PC-3 (cell line): Measurements from ENCODE around the gene FAM168A. TPM values are rescaled to one million over a fixed set of nuclear protein-coding genes. Genes with fewer than 3 reads are reported as not detected.

ENCODE experiments used
- ATAC-seq: fragments of 200-7000 bp; cut with Tn5 transposase; 2 replicates; pipeline ENCODE4 v1.9.1; 2020; ENCODE audit warnings: mild to moderate bottlenecking, moderate library complexity
- BruUV-seq: library from RNA; stranded (reverse); fragments of 400-500 nt; replicated peaks from 2 replicates; lab custom pipeline; 2021; lab: Mats Ljungman, UMichigan
- CTCF ChIA-PET: fragments of 300-600 bp; sonication (Branson Sonifier 250); formaldehyde crosslinking; loops from one replicate; lab custom pipeline; 2022; ENCODE audit warnings: antibody characterized with exemption; lab: Charles Lee
- POLR2A ChIA-PET: fragments of 300-600 bp; sonication (Branson Sonifier 250); formaldehyde crosslinking; loops from one replicate; lab custom pipeline; 2022; ENCODE audit warnings: antibody characterized with exemption; ENCODE audit not compliant: unreplicated experiment; lab: Charles Lee
- DNase-seq: peaks from one replicate; pipeline ENCODE4 v3.0.0-alpha.2; 2015
- H2AFZ ChIP-seq: fragments of 300-600 bp; sonication (generic); 2 replicates; pipeline ENCODE4 v1.6.0; 2016; ENCODE audit warnings: antibody characterized with exemption, low read length
- H3F3A ChIP-seq: fragments of 300-600 bp; sonication (generic); one replicate; pipeline ENCODE4 v1.6.0; 2017; ENCODE audit warnings: antibody characterized with exemption, low read length, control low read depth, mild to moderate bottlenecking; ENCODE audit not compliant: unreplicated experiment
- H3K27ac ChIP-seq: fragments of 300-600 bp; sonication (generic); 2 replicates; pipeline ENCODE4 v1.5.1; 2016; ENCODE audit warnings: mild to moderate bottlenecking, low read length
- H3K27me3 ChIP-seq: fragments of 300-600 bp; sonication (generic); 2 replicates; pipeline ENCODE4 v1.6.1; 2016; ENCODE audit warnings: low read length, mixed read lengths
- H3K36me3 ChIP-seq: fragments of 300-600 bp; sonication (generic); 2 replicates; pipeline ENCODE4 v1.6.1; 2016; ENCODE audit warnings: low read depth, mixed run types, low read length, mixed read lengths
- H3K4me1 ChIP-seq: fragments of 300-600 bp; sonication (generic); 2 replicates; pipeline ENCODE4 v1.5.1; 2016; ENCODE audit warnings: low read length; ENCODE audit not compliant: insufficient read depth
- H3K4me2 ChIP-seq: fragments of 300-600 bp; sonication (generic); 2 replicates; pipeline ENCODE4 v1.6.0; 2016; ENCODE audit warnings: low read length
- H3K4me3 ChIP-seq: fragments of 300-600 bp; sonication (generic); 2 replicates; pipeline ENCODE4 v1.5.1; 2016; ENCODE audit warnings: mild to moderate bottlenecking, low read length, mixed read lengths
- H3K79me2 ChIP-seq: fragments of 300-600 bp; sonication (generic); 2 replicates; pipeline ENCODE4 v1.6.1; 2017; ENCODE audit warnings: low read length, mixed read lengths
- H3K9ac ChIP-seq: fragments of 300-600 bp; sonication (generic); 2 replicates; pipeline ENCODE4 v1.6.0; 2016; ENCODE audit warnings: mild to moderate bottlenecking, low read length
- H3K9me2 ChIP-seq: fragments of 300-600 bp; sonication (generic); replicated peaks from 2 replicates; pipeline ENCODE4 v1.6.1; 2016; ENCODE audit warnings: mixed run types, low read length, mixed read lengths
- H3K9me3 ChIP-seq: fragments of 300-600 bp; sonication (generic); 2 replicates; pipeline ENCODE4 v1.6.1; 2016; ENCODE audit warnings: low read length, mixed read lengths
- H4K20me1 ChIP-seq: fragments of 300-600 bp; sonication (generic); 2 replicates; pipeline ENCODE4 v1.6.1; 2016; ENCODE audit warnings: low read length, mixed read lengths
- EZH2 ChIP-seq: fragments of 300-600 bp; sonication (generic); IDR thresholded peaks from one replicate; pipeline ENCODE4 v1.6.1; 2017; ENCODE audit warnings: antibody characterized with exemption, mild to moderate bottlenecking, low read length; ENCODE audit not compliant: unreplicated experiment
- EZH2phosphoT487 ChIP-seq: fragments of 300-600 bp; sonication (generic); IDR thresholded peaks from 2 replicates; pipeline ENCODE4 v1.6.1; 2018; ENCODE audit warnings: mild to moderate bottlenecking, antibody characterized with exemption, low read length, borderline replicate concordance
- intact Hi-C: fragments of 100-400 bp; cut with micrococcal nuclease; formaldehyde crosslinking; loops from 2 replicates; pipeline ENCODE4 v1.9.0; 2023
- total RNA-seq: library from RNA; depleted of rRNA; stranded (reverse); fragments of >200 nt; gene quantifications from 2 replicates; pipeline ENCODE4 v1.2.3, GENCODE V29; 2014
- TF ChIP-seq, protein P1 (sequence below): fragments of 300-600 bp; sonication (generic); conservative IDR thresholded peaks from 2 replicates; pipeline ENCODE4 v1.5.1; 2017; ENCODE audit warnings: antibody characterized with exemption, low read depth, mild to moderate bottlenecking, low read length

Gene FAM168A
- total RNA-seq, 1 experiment from 2014 or later, result 24.5 TPM

DNA sequence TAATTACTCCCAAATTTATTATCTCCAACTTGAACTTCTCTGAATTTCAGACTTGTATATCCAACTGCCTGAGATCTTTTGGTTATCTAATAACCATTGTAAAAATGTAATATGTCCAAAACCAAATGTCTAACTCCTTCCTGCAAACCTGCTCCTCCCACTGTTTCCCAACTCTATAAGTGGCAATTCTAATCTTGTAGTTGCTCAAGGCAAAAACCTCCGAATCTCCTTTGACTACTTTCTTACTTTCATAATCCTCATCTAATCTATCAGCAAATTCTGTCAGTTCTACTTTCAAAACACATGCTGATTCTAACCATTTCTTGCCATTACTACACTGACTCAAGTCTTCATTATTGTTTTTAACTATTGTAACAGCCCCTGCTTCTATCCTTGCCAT, 55.7 kb downstream of the FAM168A start:
- Histone ChIP-seq H3K36me3 (no peaks in the 10 kb centered on the region), H3K4me2 (no peak overlapping the region), H3K27ac (no peak overlapping the region), H3K9ac (no peak overlapping the region), H3K4me3 (no peak overlapping the region), H3K27me3 (no peaks in the 10 kb centered on the region), H3K9me2 (no peaks in the 10 kb centered on the region), H3K4me1 (no peaks in the 10 kb centered on the region), H4K20me1 (no peaks in the 10 kb centered on the region), H3K9me3 (no peaks in the 10 kb centered on the region), H2AFZ (no peak overlapping the region), H3F3A (no peaks in the 10 kb centered on the region), H3K79me2 (no peaks in the 10 kb centered on the region)
- no TSS peak for BruUV-seq
- ATAC-seq (no peak), DNase-seq (no peak)
- intact Hi-C loops, result no loop called here
- TF ChIP-seq, protein P1, sequence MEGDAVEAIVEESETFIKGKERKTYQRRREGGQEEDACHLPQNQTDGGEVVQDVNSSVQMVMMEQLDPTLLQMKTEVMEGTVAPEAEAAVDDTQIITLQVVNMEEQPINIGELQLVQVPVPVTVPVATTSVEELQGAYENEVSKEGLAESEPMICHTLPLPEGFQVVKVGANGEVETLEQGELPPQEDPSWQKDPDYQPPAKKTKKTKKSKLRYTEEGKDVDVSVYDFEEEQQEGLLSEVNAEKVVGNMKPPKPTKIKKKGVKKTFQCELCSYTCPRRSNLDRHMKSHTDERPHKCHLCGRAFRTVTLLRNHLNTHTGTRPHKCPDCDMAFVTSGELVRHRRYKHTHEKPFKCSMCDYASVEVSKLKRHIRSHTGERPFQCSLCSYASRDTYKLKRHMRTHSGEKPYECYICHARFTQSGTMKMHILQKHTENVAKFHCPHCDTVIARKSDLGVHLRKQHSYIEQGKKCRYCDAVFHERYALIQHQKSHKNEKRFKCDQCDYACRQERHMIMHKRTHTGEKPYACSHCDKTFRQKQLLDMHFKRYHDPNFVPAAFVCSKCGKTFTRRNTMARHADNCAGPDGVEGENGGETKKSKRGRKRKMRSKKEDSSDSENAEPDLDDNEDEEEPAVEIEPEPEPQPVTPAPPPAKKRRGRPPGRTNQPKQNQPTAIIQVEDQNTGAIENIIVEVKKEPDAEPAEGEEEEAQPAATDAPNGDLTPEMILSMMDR, result no peak
- TF ChIP-seq EZH2, result no peak
- no peak for TF ChIP-seq EZH2phosphoT487
- CTCF ChIA-PET, result no interaction called here
- POLR2A ChIA-PET, result no interaction called here

DNA sequence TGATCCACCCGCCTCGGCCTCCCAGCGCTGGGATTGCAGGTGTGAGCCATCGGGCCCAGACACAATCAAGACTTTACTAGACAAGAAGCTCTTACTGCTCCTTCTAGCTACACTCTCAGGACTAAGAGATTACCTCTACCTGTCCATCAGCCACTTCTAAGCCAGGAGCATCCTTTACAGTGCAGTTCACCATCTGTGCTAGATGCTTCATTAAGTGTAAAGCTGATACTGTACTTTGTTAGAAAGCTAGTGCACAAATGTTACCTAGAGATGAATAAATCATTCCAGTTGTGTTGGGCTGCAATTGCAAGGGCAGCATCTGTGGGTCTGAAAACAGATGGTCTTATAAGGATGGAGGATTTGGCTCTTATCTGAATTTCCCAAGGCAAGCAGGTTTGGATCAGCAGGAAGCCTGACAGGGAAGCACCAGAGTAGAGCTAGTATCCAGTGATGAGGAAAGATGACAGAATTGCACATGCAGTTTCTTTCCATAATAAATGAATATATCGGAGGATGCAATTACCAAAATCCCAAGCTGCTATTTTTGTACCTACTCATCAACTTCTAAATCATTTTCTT, 58.3 kb downstream of the FAM168A start:
- H3K9me2 ChIP-seq, result no peaks in the 10 kb centered on the region
- H3K27me3 ChIP-seq, result no peaks in the 10 kb centered on the region
- no peak overlapping the region for H3K4me3 ChIP-seq
- CTCF ChIA-PET, result no interaction called here
- no peak overlapping the region for H2AFZ ChIP-seq
- TF ChIP-seq, protein P1, result no peak
- TF ChIP-seq EZH2phosphoT487, result no peak
- no peak for TF ChIP-seq EZH2
- POLR2A ChIA-PET, result no interaction called here
- no TSS peak for BruUV-seq
- no peaks in the 10 kb centered on the region for H3K36me3 ChIP-seq
- no peak for DNase-seq
- no peaks in the 10 kb centered on the region for H3K9me3 ChIP-seq
- no peak for ATAC-seq
- intact Hi-C loops, result no loop called here
- no peak overlapping the region for H3K27ac ChIP-seq
- H3F3A ChIP-seq, result no peaks in the 10 kb centered on the region
- no peak overlapping the region for H3K4me2 ChIP-seq
- no peaks in the 10 kb centered on the region for H4K20me1 ChIP-seq
- H3K9ac ChIP-seq, result no peak overlapping the region
- no peaks in the 10 kb centered on the region for H3K79me2 ChIP-seq
- H3K4me1 ChIP-seq, result no peaks in the 10 kb centered on the region

DNA sequence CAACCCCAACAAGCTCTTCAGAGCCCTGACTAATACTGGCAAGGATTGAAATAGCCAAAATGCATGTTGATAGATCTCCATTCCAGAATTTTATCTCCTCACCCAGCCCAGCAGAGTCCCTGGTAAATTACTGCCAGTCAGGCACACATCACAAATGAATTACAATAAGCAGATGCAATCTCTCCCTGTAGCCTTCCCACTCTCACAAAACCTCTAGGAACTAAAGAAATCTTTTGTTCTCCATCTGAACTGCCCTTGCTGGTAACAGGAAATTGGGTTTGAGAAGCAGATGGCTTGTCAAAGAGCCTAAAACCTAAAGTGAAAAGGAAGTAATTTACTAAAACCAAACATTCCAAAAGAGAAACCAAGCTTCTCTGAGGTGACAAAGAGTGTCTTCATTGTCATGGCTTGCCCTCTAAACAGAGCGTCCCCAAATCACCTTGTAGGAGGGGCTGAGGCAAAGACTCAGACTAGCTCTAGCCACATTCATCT, 59.5 kb downstream of the FAM168A start:
- intact Hi-C loops, result no loop called here
- Histone ChIP-seq H4K20me1 (peaks cover 4% of the 10 kb centered on the region; the same call in 1 of the 2 replicates), H3K79me2 (no peaks in the 10 kb centered on the region), H3K4me2 (no peak overlapping the region), H3K4me1 (no peaks in the 10 kb centered on the region), H3K9ac (no peak overlapping the region), H3K27ac (no peak overlapping the region), H3K36me3 (no peaks in the 10 kb centered on the region), H3K27me3 (no peaks in the 10 kb centered on the region), H2AFZ (no peak overlapping the region), H3K9me3 (no peaks in the 10 kb centered on the region), H3F3A (no peaks in the 10 kb centered on the region), H3K4me3 (no peak overlapping the region), H3K9me2 (no peaks in the 10 kb centered on the region)
- ATAC-seq, result no peak
- BruUV-seq, result no TSS peak
- ChIA-PET POLR2A (no interaction called here), CTCF (no interaction called here)
- TF ChIP-seq EZH2 (no peak), EZH2phosphoT487 (no peak)
- TF ChIP-seq, protein P1, result no peak
- DNase-seq, result no peak
